Measurements from ENCODE around the gene EIF3D. TPM values are rescaled to one million over a fixed set of nuclear protein-coding genes. Genes with fewer than 3 reads are reported as not detected.
"Not testable (repeated sequence)": the region's sequence is repeated elsewhere in the genome, so short reads cannot be mapped to it uniquely, and the experiment has no call there.

Gene EIF3D
- polyA plus RNA-seq, 4 donors, result 194 to 296 (median 262) TPM

- no peak for DNase-seq (ENCODE audit: low read depth in 4 of 4, low spot score in 3 of 4)
These were observed 21.9 kb upstream of the EIF3D start for GRCh38 chr22:36550701-36551495.

GRCh38 chr22:36549033-36549432, 20.1 kb upstream of the EIF3D start:
- DNase-seq (ENCODE audit: low read depth in 4 of 4, low spot score in 3 of 4), result no peak

- DNase-seq (ENCODE audit: low read depth in 4 of 4, low spot score in 3 of 4), result no peak
These were observed 19.6 kb upstream of the EIF3D start for GRCh38 chr22:36548606-36549005.

GRCh38 chr22:36546932-36547331, 18.0 kb upstream of the EIF3D start:
- no peak for DNase-seq (ENCODE audit: low read depth in 4 of 4, low spot score in 3 of 4)

GRCh38 chr22:36546092-36546804, 17.3 kb upstream of the EIF3D start:
- no peak for DNase-seq (ENCODE audit: low read depth in 4 of 4, low spot score in 3 of 4)

- DNase-seq (ENCODE audit: low read depth in 4 of 4, low spot score in 3 of 4), result no peak
These were observed 15.2 kb upstream of the EIF3D start for GRCh38 chr22:36544107-36544620.

- DNase-seq (ENCODE audit: low read depth in 4 of 4, low spot score in 3 of 4), result no peak
These were observed 13.0 kb upstream of the EIF3D start for GRCh38 chr22:36541831-36542411.

GRCh38 chr22:36540867-36541642, 12.1 kb upstream of the EIF3D start:
- no peak for DNase-seq (ENCODE audit: low read depth in 4 of 4, low spot score in 3 of 4)

GRCh38 chr22:36538529-36538928, 9.6 kb upstream of the EIF3D start:
- no peak for DNase-seq (ENCODE audit: low read depth in 4 of 4, low spot score in 3 of 4)

- DNase-seq (ENCODE audit: low read depth in 4 of 4, low spot score in 3 of 4), result no peak
These were observed 7.8 kb upstream of the EIF3D start for GRCh38 chr22:36536717-36537116.

GRCh38 chr22:36533320-36533719, 4.4 kb upstream of the EIF3D start:
- DNase-seq (ENCODE audit: low read depth in 4 of 4, low spot score in 3 of 4), result not testable (repeated sequence)

- DNase-seq (ENCODE audit: low read depth in 4 of 4, low spot score in 3 of 4), result no peak
These were observed 3.5 kb upstream of the EIF3D start for GRCh38 chr22:36532466-36532865.

- no peak for DNase-seq (ENCODE audit: low read depth in 4 of 4, low spot score in 3 of 4)
These were observed 625 bp downstream of the EIF3D start for GRCh38 chr22:36528341-36528740.

GRCh38 chr22:36522662-36523061, 6.3 kb downstream of the EIF3D start:
- no peak for DNase-seq (ENCODE audit: low read depth in 4 of 4, low spot score in 3 of 4)

GRCh38 chr22:36520423-36520822, 8.5 kb downstream of the EIF3D start:
- DNase-seq (ENCODE audit: low read depth in 4 of 4, low spot score in 3 of 4), result no peak

GRCh38 chr22:36519906-36520305, 9.1 kb downstream of the EIF3D start:
- not testable (repeated sequence) for DNase-seq (ENCODE audit: low read depth in 4 of 4, low spot score in 3 of 4)

GRCh38 chr22:36514766-36515165, 14.2 kb downstream of the EIF3D start:
- DNase-seq (ENCODE audit: low read depth in 4 of 4, low spot score in 3 of 4), result no peak

GRCh38 chr22:36512991-36513390, 16.0 kb downstream of the EIF3D start:
- DNase-seq (ENCODE audit: low read depth in 4 of 4, low spot score in 3 of 4), result no peak

GRCh38 chr22:36512333-36512732, 16.6 kb downstream of the EIF3D start:
- no peak for DNase-seq (ENCODE audit: low read depth in 4 of 4, low spot score in 3 of 4)

- DNase-seq (ENCODE audit: low read depth in 4 of 4, low spot score in 3 of 4), result no peak
These were observed 17.7 kb downstream of the EIF3D start for GRCh38 chr22:36510966-36511881.

Measured in left renal pelvis (tissue), 4 donors.